ENCODE results near the gene WDR37. TPM values are rescaled to one million over a fixed set of nuclear protein-coding genes. Genes with fewer than 3 reads are reported as not detected.

The WDR37 gene
- total RNA-seq, 4 donors from 2014 or later: 9.4 to 18.9 (median 11.9) TPM

DNA sequence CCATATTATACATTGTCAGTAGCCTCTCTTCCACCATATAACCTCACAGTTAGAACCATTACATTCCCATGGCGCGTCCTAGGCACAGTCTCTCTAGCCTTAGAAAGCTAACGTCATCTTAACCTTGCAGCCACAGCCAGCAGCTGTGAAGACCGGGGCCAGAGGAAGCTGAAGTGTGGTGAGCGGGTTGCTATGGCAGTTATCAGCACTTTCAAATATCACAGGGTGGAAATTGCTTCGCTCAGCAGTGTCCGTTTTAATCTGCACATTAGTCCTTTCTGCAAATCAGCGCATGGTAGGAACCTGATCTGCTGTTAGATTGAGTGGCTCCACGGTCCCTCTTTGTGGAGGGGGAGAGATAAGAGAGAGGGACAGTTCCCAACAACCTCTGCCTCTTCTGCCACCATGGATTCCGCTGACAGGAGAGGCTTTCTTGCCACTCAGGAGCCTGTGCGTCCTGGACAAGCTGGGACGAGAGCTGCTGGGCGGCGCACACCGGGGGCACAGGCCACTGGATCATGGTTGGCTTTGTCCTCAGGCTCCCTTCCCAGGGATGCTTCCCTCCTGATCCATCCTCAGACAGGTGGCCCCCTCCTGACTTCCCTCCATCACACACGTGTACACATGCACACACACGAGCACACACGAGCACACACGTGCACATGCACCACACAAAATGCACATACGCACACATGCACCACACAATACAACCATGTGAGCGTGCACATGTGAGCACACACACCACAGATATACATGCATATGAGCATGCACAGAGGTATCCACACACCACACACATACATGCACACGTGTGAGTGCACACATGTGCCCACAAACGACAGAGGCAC lies 93.8 kb downstream of the WDR37 start:
- 78 to 80% methylated on average over 23 of the region's 23 CpGs for WGBS, 2 donors
- TF ChIP-seq, protein P1, sequence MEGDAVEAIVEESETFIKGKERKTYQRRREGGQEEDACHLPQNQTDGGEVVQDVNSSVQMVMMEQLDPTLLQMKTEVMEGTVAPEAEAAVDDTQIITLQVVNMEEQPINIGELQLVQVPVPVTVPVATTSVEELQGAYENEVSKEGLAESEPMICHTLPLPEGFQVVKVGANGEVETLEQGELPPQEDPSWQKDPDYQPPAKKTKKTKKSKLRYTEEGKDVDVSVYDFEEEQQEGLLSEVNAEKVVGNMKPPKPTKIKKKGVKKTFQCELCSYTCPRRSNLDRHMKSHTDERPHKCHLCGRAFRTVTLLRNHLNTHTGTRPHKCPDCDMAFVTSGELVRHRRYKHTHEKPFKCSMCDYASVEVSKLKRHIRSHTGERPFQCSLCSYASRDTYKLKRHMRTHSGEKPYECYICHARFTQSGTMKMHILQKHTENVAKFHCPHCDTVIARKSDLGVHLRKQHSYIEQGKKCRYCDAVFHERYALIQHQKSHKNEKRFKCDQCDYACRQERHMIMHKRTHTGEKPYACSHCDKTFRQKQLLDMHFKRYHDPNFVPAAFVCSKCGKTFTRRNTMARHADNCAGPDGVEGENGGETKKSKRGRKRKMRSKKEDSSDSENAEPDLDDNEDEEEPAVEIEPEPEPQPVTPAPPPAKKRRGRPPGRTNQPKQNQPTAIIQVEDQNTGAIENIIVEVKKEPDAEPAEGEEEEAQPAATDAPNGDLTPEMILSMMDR (IDR thresholded peaks at IDR 0.05): no peak
- TF ChIP-seq POLR2A (IDR thresholded peaks at IDR 0.05): no peak
- DNase-seq (ENCODE audit: low spot score in 2 of 2): peak; percentile 26 to 70
- no peak overlapping the region for H3K4me3 ChIP-seq (ENCODE audit: low read depth, poor library complexity, severe bottlenecking)
- intact Hi-C loops (cut with DNase I; ENCODE audit: low total_unique reads): no loop called here

DNA sequence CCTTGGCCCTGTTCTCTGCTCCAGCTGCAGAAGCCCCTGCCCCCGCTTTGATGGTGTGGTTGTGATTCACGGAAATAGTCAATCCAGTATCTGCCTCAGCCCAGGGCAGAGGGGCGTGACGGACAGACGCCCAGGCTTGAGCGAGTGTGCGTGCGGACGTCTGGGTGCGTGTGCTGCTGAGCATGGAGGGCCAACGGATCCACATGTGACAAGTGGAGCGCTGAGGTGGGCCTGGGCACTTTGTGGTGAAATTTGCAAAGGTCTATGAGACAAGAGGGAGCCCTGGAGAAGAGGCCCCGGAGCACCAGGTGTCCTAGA lies 94.4 kb downstream of the WDR37 start:
- TF ChIP-seq POLR2A (IDR thresholded peaks at IDR 0.05): no peak
- TF ChIP-seq, protein P1 (IDR thresholded peaks at IDR 0.05): no peak
- peak in 1 of 2 donors; percentile 50 for DNase-seq (ENCODE audit: low spot score in 2 of 2)
- WGBS, 2 donors: 89 to 90% methylated on average over 12 to 13 of the region's 13 CpGs

DNA sequence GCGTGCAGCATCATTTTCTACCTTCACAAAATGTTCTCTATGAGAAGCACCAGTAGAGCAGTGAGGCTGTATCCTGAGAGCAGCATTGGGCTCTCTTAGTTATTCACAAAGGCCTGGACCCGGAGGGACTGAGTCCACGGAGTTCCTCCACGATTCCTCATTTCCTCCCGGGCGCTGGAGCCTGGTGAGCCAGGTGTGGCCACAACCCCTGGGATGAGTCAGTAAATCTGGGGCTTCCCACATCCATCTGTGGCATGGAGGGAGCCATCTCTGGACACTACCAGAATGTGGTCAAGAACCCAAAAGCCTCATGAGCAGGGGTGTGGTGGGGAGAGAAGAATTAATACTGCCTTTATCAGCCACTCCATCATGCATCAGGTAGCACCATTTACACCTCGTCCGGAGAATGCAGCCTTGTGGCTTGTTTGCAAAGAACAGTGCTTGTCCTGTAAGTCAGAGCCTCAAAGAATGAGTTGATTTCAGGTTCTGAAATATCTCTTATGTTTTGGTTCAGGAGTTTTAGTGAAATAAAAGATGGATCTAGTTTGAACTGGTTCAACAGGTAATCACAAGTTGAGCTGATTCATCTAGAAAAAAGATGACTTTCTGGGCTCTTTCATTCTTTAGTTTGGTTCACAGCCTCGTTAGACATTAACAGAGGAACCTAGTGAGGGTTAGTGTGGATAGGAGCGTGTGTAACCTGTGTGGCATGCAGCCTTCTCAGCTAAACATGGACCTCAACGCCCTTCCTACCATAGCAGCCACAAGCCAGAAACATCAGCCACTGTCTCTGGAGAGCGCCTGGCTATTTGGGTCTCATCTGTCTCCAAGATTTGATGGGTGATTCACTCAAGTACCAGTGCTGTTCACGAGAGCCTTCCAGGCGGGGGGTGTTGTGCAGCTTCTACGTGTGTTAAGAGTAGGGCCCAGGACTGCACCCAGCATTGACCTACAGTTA lies 95.2 kb downstream of the WDR37 start:
- intact Hi-C loops (cut with DNase I; ENCODE audit: low total_unique reads): no loop called here
- 75% methylated on average over 15 of the region's 15 CpGs for WGBS, 2 donors
- DNase-seq (ENCODE audit: low spot score in 2 of 2): peak in 1 of 2 donors; percentile 65
- no peak overlapping the region for H3K4me3 ChIP-seq (ENCODE audit: low read depth, poor library complexity, severe bottlenecking)
- TF ChIP-seq, protein P1 (IDR thresholded peaks at IDR 0.05): no peak
- TF ChIP-seq POLR2A (IDR thresholded peaks at IDR 0.05): no peak

More for the DNA sequence above, 94.4 kb downstream of the WDR37 start:
- H3K4me3 ChIP-seq (ENCODE audit: low read depth, poor library complexity, severe bottlenecking): no peak overlapping the region
- intact Hi-C loops (cut with DNase I; ENCODE audit: low total_unique reads): no loop called here

DNA sequence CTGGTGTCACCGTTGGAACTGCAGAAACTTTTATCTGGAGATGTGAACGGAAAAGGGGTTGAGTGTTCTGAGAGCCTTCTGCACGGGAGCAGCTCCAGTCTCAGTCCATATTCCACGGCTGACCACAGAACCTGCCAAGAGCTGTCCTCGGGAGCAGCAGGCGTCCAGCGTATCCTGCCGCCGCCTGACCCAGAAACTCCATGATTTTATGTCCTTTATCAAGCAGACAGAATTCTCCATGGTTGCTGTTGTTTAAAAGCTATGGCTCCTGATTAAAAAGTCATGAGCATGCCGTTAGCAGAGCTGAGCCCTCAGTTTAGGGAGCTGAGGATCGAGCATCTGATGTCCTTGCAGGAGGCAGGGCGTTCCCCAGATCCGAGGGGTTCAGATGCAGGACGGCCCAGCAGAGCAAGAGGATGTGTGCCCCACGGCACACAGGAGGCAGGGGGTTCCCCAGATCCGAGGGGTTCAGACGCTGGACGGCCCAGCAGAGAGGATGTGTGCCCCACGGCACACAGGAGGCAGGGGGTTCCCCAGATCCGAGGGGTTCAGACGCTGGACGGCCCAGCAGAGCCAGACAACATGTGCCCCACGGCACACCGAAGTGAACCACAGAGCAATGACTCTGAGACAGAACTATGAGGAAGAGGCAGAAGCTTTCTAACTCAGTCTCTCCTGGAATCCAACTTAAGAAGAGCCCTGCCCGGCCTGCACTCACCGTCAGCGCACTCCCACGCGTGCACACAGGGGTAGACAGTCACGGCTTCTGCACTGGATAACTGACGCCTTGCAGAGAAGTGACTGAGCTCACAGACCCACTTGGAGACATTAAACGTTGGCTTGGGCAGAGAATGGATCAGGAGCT lies 96.4 kb downstream of the WDR37 start:
- WGBS, 2 donors: 81 to 84% methylated on average over 32 of the region's 32 CpGs
- intact Hi-C loops (cut with DNase I; ENCODE audit: low total_unique reads): no loop called here
- TF ChIP-seq POLR2A (IDR thresholded peaks at IDR 0.05): no peak
- TF ChIP-seq, protein P1 (IDR thresholded peaks at IDR 0.05): no peak
- no peak overlapping the region for H3K4me3 ChIP-seq (ENCODE audit: low read depth, poor library complexity, severe bottlenecking)
- DNase-seq (ENCODE audit: low spot score in 2 of 2): peak in 1 of 2 donors; percentile 62

- DNase-seq (ENCODE audit: low spot score in 2 of 2): no peak
- intact Hi-C loops (cut with DNase I; ENCODE audit: low total_unique reads): no loop called here
- WGBS, 2 donors: 71 to 73% methylated on average over 6 of the region's 6 CpGs
- no peak overlapping the region for H3K4me3 ChIP-seq (ENCODE audit: low read depth, poor library complexity, severe bottlenecking)
- TF ChIP-seq, protein P1 (IDR thresholded peaks at IDR 0.05): no peak
- no peak for TF ChIP-seq POLR2A (IDR thresholded peaks at IDR 0.05)
Measured at GRCh38 chr10:1153251-1153763, 97.1 kb downstream of the WDR37 start.

All from lower leg skin (tissue), 4 donors.